Upper lobe of left lung (tissue), 6 donors: Measurements from ENCODE around the gene POLR2M. TPM values are rescaled to one million over a fixed set of nuclear protein-coding genes. Genes with fewer than 3 reads are reported as not detected.
A peak's percentile ranks its signal among the peaks of the same experiment; 100 is the strongest.

Experiments used
- ATAC-seq, 2 donors: fragments of 200-7000 bp; cut with Tn5 transposase; one replicate each; pipeline ENCODE4 v1.9.1; 2022; ENCODE audit warnings: mild to moderate bottlenecking in 2 of 2, moderate library complexity in 2 of 2; ENCODE audit not compliant: low FRiP score in 2 of 2
- DNase-seq, 2 donors: peaks; one replicate each; pipeline ENCODE4 v3.0.0-alpha.2; 2019 to 2020
- H3K27ac ChIP-seq, 4 donors: fragments of 200-600 bp; sonication (generic); one replicate each; pipeline ENCODE4 v1.5.1; 2016 to 2019
- H3K27me3 ChIP-seq, 4 donors: fragments of 200-600 bp; sonication (generic); one replicate each; pipeline ENCODE4 v1.5.1; 2017 to 2019
- H3K36me3 ChIP-seq, 4 donors: fragments of 200-600 bp; sonication (generic); one replicate each; pipeline ENCODE4 v1.5.1; 2016 to 2019
- H3K4me1 ChIP-seq, 4 donors: fragments of 200-600 bp; sonication (generic); one replicate each; pipeline ENCODE4 v1.5.1; 2018 to 2019
- H3K4me3 ChIP-seq, 4 donors: fragments of 200-600 bp; sonication (generic); one replicate each; pipeline ENCODE4 v1.5.1; 2017 to 2019; ENCODE audit warnings: mild to moderate bottlenecking in 2 of 4, moderate library complexity in 1 of 4
- H3K9me3 ChIP-seq, 4 donors: fragments of 200-600 bp; sonication (generic); one replicate each; pipeline ENCODE4 v1.5.1; 2018 to 2019
- EP300 ChIP-seq, 4 donors: sonication (generic); formaldehyde crosslinking; IDR thresholded peaks; one replicate each; pipeline ENCODE4 v1.5.1; 2017; ENCODE audit warnings: antibody characterized with exemption in 4 of 4, control low read depth in 2 of 4
- POLR2A ChIP-seq, 4 donors: fragments of 450-650 bp; IDR thresholded peaks; one replicate each; pipeline ENCODE4 v1.5.1; 2016 to 2017; ENCODE audit warnings: antibody characterized with exemption in 4 of 4, mild to moderate bottlenecking in 2 of 4
- POLR2AphosphoS5 ChIP-seq, 2 donors: sonication (generic); formaldehyde crosslinking; IDR thresholded peaks; one replicate each; pipeline ENCODE4 v1.5.1; 2017; ENCODE audit warnings: antibody characterized with exemption in 2 of 2
- WGBS, 2 donors: methylation state at CpG; one replicate each; pipeline ENCODE4 v1.1.5; 2017 to 2018; 5-methylcytosine and 5-hydroxymethylcytosine counted together
- total RNA-seq, 6 donors: library from RNA; depleted of rRNA in 4 of 6; stranded (reverse); fragments of >200 nt in 4 of 6; gene quantifications; one replicate each; pipeline versions ENCODE4 v1.1.0 to v1.2.1, GENCODE V29; 2016 to 2021
- TF ChIP-seq, protein P1 (sequence below), 6 experiments: fragments of 450-650 bp in 4 of 6; fragments of 200-600 bp in 2 of 6; sonication (generic) in 2 of 6; IDR thresholded peaks; one replicate each; pipeline ENCODE4 v1.5.1; 2016 to 2019; ENCODE audit warnings: antibody characterized with exemption in 6 of 6
- donor health status: DM: no; HTN: no; CAD: no; lungs with moderate emphysema.
- donor health status: DM: no; HTN: yes; CAD: no; lungs with severe emphysema.

The POLR2M gene
- total RNA-seq, 6 donors from 2014 or later = 40.2 to 553 (median 73.4) TPM

DNA sequence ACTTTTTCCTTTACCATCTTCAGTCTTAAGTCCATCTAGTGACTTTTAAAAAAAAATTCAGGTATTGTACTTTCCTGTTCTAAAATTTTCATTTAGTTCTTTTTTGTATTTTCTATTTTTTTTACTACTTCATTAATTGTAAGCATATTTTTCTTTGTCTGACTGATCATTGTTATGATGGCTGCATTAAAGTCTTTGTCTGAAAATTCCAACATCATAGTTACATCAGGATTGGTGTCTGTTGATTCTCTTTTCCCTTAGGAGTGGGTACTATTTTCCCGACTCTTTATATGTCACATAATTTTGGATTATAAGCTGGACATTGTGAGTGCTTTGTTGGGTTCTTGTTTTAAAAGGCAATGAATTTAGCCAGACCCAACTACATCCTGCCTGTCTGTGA is 34.9 kb upstream of the POLR2M start:
- DNase-seq (no peak), ATAC-seq (no peak)
- Histone ChIP-seq H3K27ac (peak overlapping the region in 1 of 4 donors; percentile 1), H3K9me3 (no peaks in the 10 kb centered on the region), H3K4me1 (peaks cover 0 to 10% (median 0%) of the 10 kb centered on the region in 4 donors), H3K4me3 (no peak overlapping the region), H3K36me3 (peaks cover 0 to 5% (median 0%) of the 10 kb centered on the region in 4 donors), H3K27me3 (no peaks in the 10 kb centered on the region)
- TF ChIP-seq POLR2AphosphoS5 (IDR thresholded peaks at IDR 0.05) (no peak), EP300 (IDR thresholded peaks at IDR 0.05) (no peak)
- TF ChIP-seq, protein P1, sequence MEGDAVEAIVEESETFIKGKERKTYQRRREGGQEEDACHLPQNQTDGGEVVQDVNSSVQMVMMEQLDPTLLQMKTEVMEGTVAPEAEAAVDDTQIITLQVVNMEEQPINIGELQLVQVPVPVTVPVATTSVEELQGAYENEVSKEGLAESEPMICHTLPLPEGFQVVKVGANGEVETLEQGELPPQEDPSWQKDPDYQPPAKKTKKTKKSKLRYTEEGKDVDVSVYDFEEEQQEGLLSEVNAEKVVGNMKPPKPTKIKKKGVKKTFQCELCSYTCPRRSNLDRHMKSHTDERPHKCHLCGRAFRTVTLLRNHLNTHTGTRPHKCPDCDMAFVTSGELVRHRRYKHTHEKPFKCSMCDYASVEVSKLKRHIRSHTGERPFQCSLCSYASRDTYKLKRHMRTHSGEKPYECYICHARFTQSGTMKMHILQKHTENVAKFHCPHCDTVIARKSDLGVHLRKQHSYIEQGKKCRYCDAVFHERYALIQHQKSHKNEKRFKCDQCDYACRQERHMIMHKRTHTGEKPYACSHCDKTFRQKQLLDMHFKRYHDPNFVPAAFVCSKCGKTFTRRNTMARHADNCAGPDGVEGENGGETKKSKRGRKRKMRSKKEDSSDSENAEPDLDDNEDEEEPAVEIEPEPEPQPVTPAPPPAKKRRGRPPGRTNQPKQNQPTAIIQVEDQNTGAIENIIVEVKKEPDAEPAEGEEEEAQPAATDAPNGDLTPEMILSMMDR (IDR thresholded peaks at IDR 0.05) = no peak
- 0% methylated on average over 1 of the region's 1 CpG for WGBS, 2 donors

DNA sequence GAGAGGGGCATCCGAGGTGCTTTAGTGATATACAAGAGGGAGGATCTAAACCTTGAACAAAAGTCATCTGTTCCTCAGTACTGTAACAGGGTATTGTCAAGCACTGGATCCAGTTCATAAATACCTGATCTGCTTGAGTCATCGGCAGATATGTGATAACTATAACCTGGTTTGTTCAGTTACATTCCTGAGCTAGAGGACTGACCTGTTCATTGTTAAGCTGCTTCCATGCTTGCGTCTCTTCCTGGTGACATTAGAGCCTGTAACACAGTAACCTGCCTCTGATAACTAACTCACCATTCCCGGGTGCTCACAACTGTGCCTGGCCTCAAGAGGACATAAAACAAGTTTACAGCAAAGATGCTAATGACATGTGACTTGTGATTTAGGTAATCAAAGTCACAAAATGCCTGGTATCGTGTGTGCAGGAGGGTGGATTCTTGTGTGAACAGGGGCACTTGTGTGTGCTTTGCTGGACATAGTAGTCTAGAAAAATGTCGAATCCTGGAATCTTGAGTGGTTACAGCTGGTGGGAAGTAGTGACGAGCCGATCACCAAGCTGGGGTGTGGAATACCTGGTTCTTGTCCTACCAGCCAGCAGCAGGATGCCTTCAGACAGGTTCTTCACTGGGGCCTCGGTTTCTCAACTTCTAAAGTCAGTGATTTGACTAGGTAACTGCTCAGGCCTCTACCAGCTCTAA is 30.9 kb upstream of the POLR2M start:
- Histone ChIP-seq H3K36me3 (peaks cover 0 to 5% (median 0%) of the 10 kb centered on the region in 4 donors), H3K27me3 (no peaks in the 10 kb centered on the region), H3K4me3 (no peak overlapping the region), H3K9me3 (no peaks in the 10 kb centered on the region), H3K27ac (peak overlapping the region in 1 of 4 donors; percentile 42), H3K4me1 (peaks cover 0 to 4% (median 0%) of the 10 kb centered on the region in 4 donors)
- 70 to 93% methylated on average over 9 of the region's 9 CpGs for WGBS, 2 donors
- ATAC-seq (no peak), DNase-seq (no peak)
- no peak for TF ChIP-seq EP300 (IDR thresholded peaks at IDR 0.05)
- TF ChIP-seq, protein P1 (IDR thresholded peaks at IDR 0.05) = no peak
- no peak for TF ChIP-seq POLR2A (IDR thresholded peaks at IDR 0.05)
- no peak for TF ChIP-seq POLR2AphosphoS5 (IDR thresholded peaks at IDR 0.05)

GRCh38 chr15:57676585-57676984 is 29.9 kb upstream of the POLR2M start:
- DNase-seq (no peak), ATAC-seq (no peak)
- 76 to 91% methylated on average over 5 of the region's 5 CpGs for WGBS, 2 donors
- H3K9me3 ChIP-seq = no peaks in the 10 kb centered on the region
- no peaks in the 10 kb centered on the region for H3K27me3 ChIP-seq
- H3K36me3 ChIP-seq = peaks cover 0 to 5% (median 0%) of the 10 kb centered on the region in 4 donors
- no peak overlapping the region for H3K27ac ChIP-seq
- TF ChIP-seq POLR2A (IDR thresholded peaks at IDR 0.05) (no peak), EP300 (IDR thresholded peaks at IDR 0.05) (no peak), POLR2AphosphoS5 (IDR thresholded peaks at IDR 0.05) (no peak)
- TF ChIP-seq, protein P1 (IDR thresholded peaks at IDR 0.05) = no peak
- H3K4me1 ChIP-seq = peaks cover 0 to 4% (median 0%) of the 10 kb centered on the region in 4 donors
- H3K4me3 ChIP-seq = no peak overlapping the region

- Histone ChIP-seq H3K4me1 (peaks cover 0 to 4% (median 0%) of the 10 kb centered on the region in 4 donors), H3K9me3 (no peaks in the 10 kb centered on the region), H3K27ac (no peak overlapping the region), H3K36me3 (peaks cover 0 to 5% (median 0%) of the 10 kb centered on the region in 4 donors), H3K4me3 (no peak overlapping the region), H3K27me3 (no peaks in the 10 kb centered on the region)
- TF ChIP-seq POLR2AphosphoS5 (IDR thresholded peaks at IDR 0.05) (no peak), EP300 (IDR thresholded peaks at IDR 0.05) (no peak), POLR2A (IDR thresholded peaks at IDR 0.05) (no peak)
- TF ChIP-seq, protein P1 (IDR thresholded peaks at IDR 0.05) = no peak
- no peak for DNase-seq
- WGBS, 2 donors = 91 to 96% methylated on average over 3 of the region's 3 CpGs
- no peak for ATAC-seq
These were observed 29.3 kb upstream of the POLR2M start for GRCh38 chr15:57677204-57677603.

DNA sequence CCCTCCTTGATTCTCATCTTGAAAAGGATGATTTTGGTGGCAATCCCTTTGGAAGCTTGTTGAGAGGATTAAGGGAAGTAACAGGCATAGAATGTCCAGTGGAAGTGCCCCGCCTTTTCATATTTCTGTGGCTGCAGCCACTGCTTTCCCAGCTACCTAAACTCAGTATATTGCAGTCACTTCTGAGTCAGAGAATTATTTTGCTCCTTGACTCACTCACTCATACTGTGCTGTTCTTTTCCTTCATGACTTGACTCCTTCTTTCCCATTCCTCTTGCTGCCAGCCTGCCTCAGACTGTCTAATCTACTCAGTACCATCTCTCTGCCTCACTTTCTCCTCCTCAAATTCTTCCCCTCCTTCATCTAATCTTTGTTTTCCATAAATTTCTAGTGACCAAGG is 26.5 kb upstream of the POLR2M start:
- Histone ChIP-seq H3K4me3 (no peak overlapping the region), H3K27ac (no peak overlapping the region), H3K36me3 (peaks cover 0 to 11% (median 0%) of the 10 kb centered on the region in 4 donors), H3K4me1 (no peaks in the 10 kb centered on the region), H3K27me3 (no peaks in the 10 kb centered on the region), H3K9me3 (no peaks in the 10 kb centered on the region)
- no peak for DNase-seq
- 92 to 96% methylated on average over 1 of the region's 1 CpG for WGBS, 2 donors
- no peak for TF ChIP-seq POLR2AphosphoS5 (IDR thresholded peaks at IDR 0.05)
- TF ChIP-seq EP300 (IDR thresholded peaks at IDR 0.05) = no peak
- TF ChIP-seq POLR2A (IDR thresholded peaks at IDR 0.05) = no peak
- TF ChIP-seq, protein P1 (IDR thresholded peaks at IDR 0.05) = no peak
- peak in 1 of 2 donors; percentile 28 for ATAC-seq
